ENCODE measurements around the gene PRSS2. TPM values are rescaled to one million over a fixed set of nuclear protein-coding genes. Genes with fewer than 3 reads are reported as not detected.

The PRSS2 gene
- not detected for total RNA-seq (2013)
- polyA plus RNA-seq (not detected), polyA minus RNA-seq (not detected in 2 replicates), total RNA-seq (0 to 0.60 (median 0) reads per million in 11 experiments)

GRCh38 chr7:142770661-142771352 is at the start of gene PRSS2:
PRSS2 (plus strand) TSS chr7:142770970; CDS start chr7:142770983, 13 bp downstream.
- TF ChIP-seq CTCF (IDR thresholded peaks at IDR 0.05) = no peak
- Mint-ChIP-seq H3K4me3 (no peak within 1 kb of the TSS), H3K27me3 (ENCODE audit: low read depth in 3 of 3) (peaks cover 5 to 8% (median 5%) of the 10 kb centered on the region in 3 donors), H3K27ac (peak within 1 kb of the TSS in 1 of 7 donors; percentile 41), H3K9me3 (no peaks in the 10 kb centered on the region), H3K36me3 (no peaks in the 10 kb centered on the region), H3K4me1 (no peaks in the 10 kb centered on the region)
- no peak within 1 kb of the TSS for H3K9ac ChIP-seq (ENCODE audit: insufficient read depth, low read length, poor library complexity, severe bottlenecking)
- H3K79me2 ChIP-seq (ENCODE audit: insufficient read depth, low read length) = no peaks in the 10 kb centered on the region
- no peaks in the 10 kb centered on the region for H3K36me3 ChIP-seq (replicated peaks in 1 of 2; ENCODE audit: control insufficient read depth in 1 of 2, insufficient read depth in 2 of 2, low read length in 2 of 2)
- H3K27me3 ChIP-seq (ENCODE audit: control insufficient read depth in 2 of 2, insufficient read depth in 2 of 2, low read length in 2 of 2) = no peaks in the 10 kb centered on the region
- no peaks in the 10 kb centered on the region for H3K4me1 ChIP-seq (ENCODE audit: control insufficient read depth in 1 of 2, insufficient read depth in 2 of 2, low read length in 2 of 2)
- H3K4me2 ChIP-seq (replicated peaks; ENCODE audit: extremely low read depth, low read length, poor library complexity, severe bottlenecking) = no peak within 1 kb of the TSS
- no peaks in the 10 kb centered on the region for H4K20me1 ChIP-seq (ENCODE audit: insufficient read depth, low read length)
- no peaks in the 10 kb centered on the region for H3K9me3 ChIP-seq (replicated peaks in 1 of 2; ENCODE audit: control insufficient read depth in 1 of 2, insufficient read depth in 1 of 2, low read length in 2 of 2)
- no peak within 1 kb of the TSS for H3K4me3 ChIP-seq (replicated peaks in 1 of 3; ENCODE audit: low read depth in 2 of 3, low read length in 3 of 3)
- H3K27ac ChIP-seq (ENCODE audit: low read depth in 1 of 2, low read length in 2 of 2) = no peak within 1 kb of the TSS
- intact Hi-C loops (cut with micrococcal nuclease) = no loop called here
- no peak within 1 kb of the TSS for H2AFZ ChIP-seq (ENCODE audit: insufficient read depth, low read depth, low read length, poor library complexity, severe bottlenecking)
- WGBS (ENCODE audit: insufficient coverage) = 64% methylated on average over 5 of the region's 7 CpGs
- no peak for DNase-seq

GRCh38 chr7:142720986-142721385 is 49.8 kb upstream of the PRSS2 start:
- Histone ChIP-seq H3K27ac (ENCODE audit: low read depth in 1 of 2, low read length in 2 of 2) (no peak overlapping the region), H3K4me3 (replicated peaks in 1 of 3; ENCODE audit: low read depth in 2 of 3, low read length in 3 of 3) (peak overlapping the region in 1 of 3 experiments; percentile 4), H3K9me3 (replicated peaks in 1 of 2; ENCODE audit: control insufficient read depth in 1 of 2, insufficient read depth in 1 of 2, low read length in 2 of 2) (no peaks in the 10 kb centered on the region), H3K4me2 (replicated peaks; ENCODE audit: extremely low read depth, low read length, poor library complexity, severe bottlenecking) (peak overlapping the region; percentile 9), H2AFZ (ENCODE audit: insufficient read depth, low read depth, low read length, poor library complexity, severe bottlenecking) (peak overlapping the region; percentile 5), H3K79me2 (ENCODE audit: insufficient read depth, low read length) (no peaks in the 10 kb centered on the region), H3K27me3 (ENCODE audit: control insufficient read depth in 2 of 2, insufficient read depth in 2 of 2, low read length in 2 of 2) (no peaks in the 10 kb centered on the region), H3K4me1 (ENCODE audit: control insufficient read depth in 1 of 2, insufficient read depth in 2 of 2, low read length in 2 of 2) (peaks cover 0 to 15% of the 10 kb centered on the region in 2 donors), H3K9ac (ENCODE audit: insufficient read depth, low read length, poor library complexity, severe bottlenecking) (no peak overlapping the region), H4K20me1 (ENCODE audit: insufficient read depth, low read length) (no peaks in the 10 kb centered on the region), H3K36me3 (replicated peaks in 1 of 2; ENCODE audit: control insufficient read depth in 1 of 2, insufficient read depth in 2 of 2, low read length in 2 of 2) (no peaks in the 10 kb centered on the region)
- Mint-ChIP-seq H3K27me3 (ENCODE audit: low read depth in 3 of 3) (peaks cover 4 to 12% (median 4%) of the 10 kb centered on the region in 3 donors), H3K36me3 (no peaks in the 10 kb centered on the region), H3K9me3 (peaks cover 0 to 3% (median 0%) of the 10 kb centered on the region in 7 donors), H3K4me3 (peak overlapping the region; percentile 63 to 81), H3K27ac (peak overlapping the region in 1 of 7 donors; percentile 18), H3K4me1 (peaks cover 37% of the 10 kb centered on the region)
- TF ChIP-seq CTCF (IDR thresholded peaks at IDR 0.05) = no peak
- no peak for DNase-seq
- intact Hi-C loops (cut with micrococcal nuclease) = no loop called here
- no CpG with 5 or more reads among the region's 10 CpGs for WGBS (ENCODE audit: insufficient coverage)
